Measurements from ENCODE around the gene TIAL1. TPM values are rescaled to one million over a fixed set of nuclear protein-coding genes. Genes with fewer than 3 reads are reported as not detected.
"Not testable (repeated sequence)": the region's sequence is repeated elsewhere in the genome, so short reads cannot be mapped to it uniquely, and the experiment has no call there.

The TIAL1 gene
- total and polyA plus RNA-seq, 2 of the 13 experiments (the other 11 are each of a cell fraction or from before 2014, with no cell fraction given): 31.5 to 148 TPM

DNA sequence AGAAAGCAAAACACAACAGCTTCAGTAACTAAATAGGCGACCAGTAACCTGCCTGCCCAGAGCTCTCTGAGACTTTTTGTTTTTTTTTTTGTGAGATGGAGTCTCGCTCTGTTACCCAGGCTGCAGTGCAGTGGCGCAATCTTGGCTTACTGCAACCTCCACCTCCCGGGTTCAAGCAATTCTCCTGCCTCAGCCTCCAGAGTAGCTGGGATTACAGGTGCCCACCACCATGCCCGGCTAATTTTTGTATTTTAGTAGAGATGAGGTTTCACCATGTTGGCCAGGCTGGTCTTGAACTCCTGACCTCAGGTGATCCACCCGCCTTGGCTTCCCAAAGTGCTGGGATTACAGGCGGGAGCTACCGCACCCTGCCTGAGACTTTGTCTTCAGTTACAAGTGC, 23.0 kb upstream of the TIAL1 start:
- not testable (repeated sequence) for FAIRE-seq; BruUV-seq (replicated peaks)

DNA sequence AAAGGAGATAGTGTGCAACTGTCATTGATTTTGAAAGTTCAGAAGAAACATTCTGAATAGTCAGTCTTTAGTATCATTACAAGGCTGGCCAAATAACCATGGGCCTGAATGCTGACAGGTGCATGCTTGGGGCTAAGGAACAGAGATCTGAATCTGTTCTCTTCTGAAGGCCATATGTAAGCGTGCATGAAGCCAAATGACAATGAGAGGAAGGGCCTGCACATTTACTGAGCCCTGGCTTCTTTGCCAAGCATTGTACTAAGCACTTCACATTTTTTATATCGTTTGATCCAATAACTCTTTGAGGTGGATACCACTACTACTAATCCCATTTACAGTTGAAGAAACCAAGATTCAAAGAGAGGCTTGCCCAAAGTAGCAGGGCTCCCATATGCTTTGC, 22.5 kb upstream of the TIAL1 start:
- peak overlapping the region; percentile 25; the same call in 1 of the 2 replicates for H3K4me2 ChIP-seq (ENCODE audit: low read depth, low read length)
- H3K4me3 ChIP-seq (replicated peaks in 1 of 3; ENCODE audit: insufficient read depth in 1 of 3, low read depth in 2 of 3, low read length in 3 of 3): no peak overlapping the region
- H2AFZ ChIP-seq (ENCODE audit: low read length): no peak overlapping the region
- no peaks in the 10 kb centered on the region for H3K9me3 ChIP-seq (ENCODE audit: low read length)
- DNase-seq (ENCODE audit: low spot score): no peak
- peaks cover 0 to 3% of the 10 kb centered on the region in 2 experiments; a peak in 1 of 5 replicates for H3K27me3 ChIP-seq (ENCODE audit: control insufficient read depth in 1 of 2, insufficient read depth in 2 of 2, low read length in 2 of 2)
- H4K20me1 ChIP-seq (ENCODE audit: insufficient read depth, low read length): no peaks in the 10 kb centered on the region
- H3K79me2 ChIP-seq (ENCODE audit: insufficient read depth, low read length): no peaks in the 10 kb centered on the region
- no peak for FAIRE-seq
- BruUV-seq (replicated peaks): no TSS peak
- TF ChIP-seq GTF3A (CRISPR knock-in tag; conservative IDR thresholded peaks at IDR 0.05): no peak
- no peak for TF ChIP-seq RCOR2 (CRISPR knock-in tag; IDR thresholded peaks at IDR 0.05)
- no peak for TF ChIP-seq ZNF263 (CRISPR knock-in tag; IDR thresholded peaks at IDR 0.05)
- TF ChIP-seq, protein P1, sequence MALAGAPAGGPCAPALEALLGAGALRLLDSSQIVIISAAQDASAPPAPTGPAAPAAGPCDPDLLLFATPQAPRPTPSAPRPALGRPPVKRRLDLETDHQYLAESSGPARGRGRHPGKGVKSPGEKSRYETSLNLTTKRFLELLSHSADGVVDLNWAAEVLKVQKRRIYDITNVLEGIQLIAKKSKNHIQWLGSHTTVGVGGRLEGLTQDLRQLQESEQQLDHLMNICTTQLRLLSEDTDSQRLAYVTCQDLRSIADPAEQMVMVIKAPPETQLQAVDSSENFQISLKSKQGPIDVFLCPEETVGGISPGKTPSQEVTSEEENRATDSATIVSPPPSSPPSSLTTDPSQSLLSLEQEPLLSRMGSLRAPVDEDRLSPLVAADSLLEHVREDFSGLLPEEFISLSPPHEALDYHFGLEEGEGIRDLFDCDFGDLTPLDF (CRISPR knock-in tag; IDR thresholded peaks at IDR 0.05): no peak
- no peak for TF ChIP-seq RXRA (CRISPR knock-in tag; IDR thresholded peaks at IDR 0.05)
- TF ChIP-seq EED (CRISPR knock-in tag; IDR thresholded peaks at IDR 0.05): no peak
- TF ChIP-seq NFRKB (IDR thresholded peaks at IDR 0.05): no peak
- TF ChIP-seq NR2F1 (CRISPR knock-in tag; IDR thresholded peaks at IDR 0.05): no peak
- TF ChIP-seq, protein P2, sequence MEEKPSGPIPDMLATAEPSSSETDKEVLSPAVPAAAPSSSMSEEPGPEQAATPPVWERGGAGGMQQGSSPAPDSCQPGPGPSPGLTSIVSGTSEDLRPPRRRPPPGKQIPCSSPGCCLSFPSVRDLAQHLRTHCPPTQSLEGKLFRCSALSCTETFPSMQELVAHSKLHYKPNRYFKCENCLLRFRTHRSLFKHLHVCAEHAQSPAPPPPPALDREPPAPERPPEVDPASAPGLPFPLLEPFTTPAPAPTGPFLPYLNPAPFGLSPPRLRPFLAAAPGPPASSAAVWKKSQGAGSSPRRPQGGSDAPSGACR (CRISPR knock-in tag; IDR thresholded peaks at IDR 0.05): no peak
- no peak for TF ChIP-seq TEAD3 (CRISPR knock-in tag; optimal IDR thresholded peaks at IDR 0.05; ENCODE audit: borderline replicate concordance)
- H3K36me3 ChIP-seq (replicated peaks in 1 of 2; ENCODE audit: control insufficient read depth in 1 of 2, insufficient read depth in 2 of 2, low read length in 2 of 2): no peaks in the 10 kb centered on the region
- ChIA-PET POLR2A (no interaction called here), CTCF (ENCODE audit: low intra/inter-chr PET ratio, low total read pairs) (no interaction called here)
- H3K27ac ChIP-seq (ENCODE audit: extremely low read length, insufficient read depth, low read length): no peak overlapping the region
- intact Hi-C loops (cut with micrococcal nuclease; ENCODE audit: unreplicated experiment): loop anchor here (10.0 kb wide), 1 partner anchor 136 kb away; no protein-coding TSS in a partner anchor
- peaks cover 52% of the 10 kb centered on the region for H3K4me1 ChIP-seq (ENCODE audit: insufficient read depth, low read length)
- H3K9ac ChIP-seq (ENCODE audit: insufficient read depth, low read depth, low read length): no peak overlapping the region
- 20% methylated on average over 1 of the region's 2 CpGs for WGBS (ENCODE audit: low lambda C conversion rate)
- in situ Hi-C loops (cut with HindIII; ENCODE audit: extremely low pct_ligation_motif_present, low pct_unique_long_range_greater_than_20kb): no loop called here
- no peak for ATAC-seq

More for the DNA sequence above, 23.0 kb upstream of the TIAL1 start:
- peaks cover 52% of the 10 kb centered on the region for H3K4me1 ChIP-seq (ENCODE audit: insufficient read depth, low read length)
- WGBS (ENCODE audit: low lambda C conversion rate): 63% methylated on average over 8 of the region's 8 CpGs
- CTCF ChIA-PET (ENCODE audit: low intra/inter-chr PET ratio, low total read pairs); H3K36me3 ChIP-seq (replicated peaks in 1 of 2; ENCODE audit: control insufficient read depth in 1 of 2, insufficient read depth in 2 of 2, low read length in 2 of 2); H3K9me3 ChIP-seq (ENCODE audit: low read length); ATAC-seq; H3K4me3 ChIP-seq (replicated peaks in 1 of 3; ENCODE audit: insufficient read depth in 1 of 3, low read depth in 2 of 3, low read length in 3 of 3); H2AFZ ChIP-seq (ENCODE audit: low read length); in situ Hi-C loops (cut with HindIII; ENCODE audit: extremely low pct_ligation_motif_present, low pct_unique_long_range_greater_than_20kb); H4K20me1 ChIP-seq (ENCODE audit: insufficient read depth, low read length); DNase-seq (ENCODE audit: low spot score); H3K79me2 ChIP-seq (ENCODE audit: insufficient read depth, low read length); POLR2A ChIA-PET; H3K27me3 ChIP-seq (ENCODE audit: control insufficient read depth in 1 of 2, insufficient read depth in 2 of 2, low read length in 2 of 2); H3K9ac ChIP-seq (ENCODE audit: insufficient read depth, low read depth, low read length); H3K27ac ChIP-seq (ENCODE audit: extremely low read length, insufficient read depth, low read length); H3K4me2 ChIP-seq (ENCODE audit: low read depth, low read length): not testable (repeated sequence)
- intact Hi-C loops (cut with micrococcal nuclease; ENCODE audit: unreplicated experiment): loop anchor here (10.0 kb wide), 1 partner anchor 135 kb away; no protein-coding TSS in a partner anchor

Data from HepG2 (cell line).